ENCODE results near the gene DUSP23. TPM values are rescaled to one million over a fixed set of nuclear protein-coding genes. Genes with fewer than 3 reads are reported as not detected.

The DUSP23 gene
- total RNA-seq, 1 donor from 2014 or later, result 15.0 TPM

GRCh38 chr1:159749630-159750029 lies 31.1 kb upstream of the DUSP23 start:
- peaks cover 19% of the 10 kb centered on the region for H3K4me1 ChIP-seq
- TF ChIP-seq CTCF (IDR thresholded peaks at IDR 0.05; ENCODE audit: borderline replicate concordance), result no peak
- H3K36me3 ChIP-seq, result no peaks in the 10 kb centered on the region
- no peak overlapping the region for H3K4me3 ChIP-seq
- no peaks in the 10 kb centered on the region for H3K27me3 ChIP-seq (ENCODE audit: low read depth)
- no peak for DNase-seq
- intact Hi-C loops (cut with micrococcal nuclease), result no loop called here
- no peak overlapping the region for H3K27ac ChIP-seq (replicated peaks)
- no peaks in the 10 kb centered on the region for H3K9me3 ChIP-seq (replicated peaks)

DNA sequence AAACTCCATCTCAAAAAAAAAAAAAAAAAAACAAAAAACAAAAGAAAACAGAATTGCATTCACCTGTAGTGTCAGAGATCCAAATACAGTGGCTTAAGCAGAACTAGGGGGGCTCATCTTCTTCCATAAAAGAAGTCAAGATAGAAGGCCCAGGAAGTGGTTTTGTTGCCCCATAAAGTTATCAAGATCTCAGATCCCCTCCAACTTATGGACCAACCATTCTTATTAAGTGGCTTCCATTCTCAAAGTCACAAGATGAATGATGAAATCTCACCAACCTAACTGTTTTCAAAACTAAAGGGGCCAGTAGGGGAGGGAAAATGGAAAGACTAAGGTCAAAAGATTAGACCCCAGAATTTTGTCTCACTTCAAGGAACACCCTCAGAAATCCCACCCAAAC lies 30.1 kb upstream of the DUSP23 start:
- Histone ChIP-seq H3K4me1 (peaks cover 19% of the 10 kb centered on the region), H3K36me3 (no peaks in the 10 kb centered on the region), H3K9me3 (replicated peaks) (no peaks in the 10 kb centered on the region), H3K27ac (replicated peaks) (peak overlapping the region; percentile 78), H3K4me3 (no peak overlapping the region), H3K27me3 (ENCODE audit: low read depth) (no peaks in the 10 kb centered on the region)
- TF ChIP-seq CTCF (IDR thresholded peaks at IDR 0.05; ENCODE audit: borderline replicate concordance), result no peak
- no peak for DNase-seq
- intact Hi-C loops (cut with micrococcal nuclease), result no loop called here

DNA sequence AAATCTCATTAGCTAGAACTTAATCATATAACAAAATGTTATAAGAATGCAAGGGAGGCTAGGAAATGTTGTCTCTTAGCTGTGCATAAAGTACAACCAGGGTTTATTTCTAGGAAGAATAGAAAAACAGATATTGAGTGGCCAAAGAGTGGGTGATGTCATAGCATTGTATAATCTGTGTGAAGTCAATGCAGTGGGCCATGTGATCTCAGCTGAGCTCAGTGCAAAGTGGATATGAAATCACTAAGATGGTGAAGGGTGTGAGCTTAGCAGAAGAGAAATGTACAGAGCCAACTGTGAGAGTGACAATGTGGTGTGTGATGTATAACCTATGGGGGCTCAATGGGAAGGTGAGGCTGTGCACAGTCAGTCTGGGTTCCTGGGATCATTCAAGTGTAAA lies 29.7 kb upstream of the DUSP23 start:
- peak overlapping the region; percentile 78 for H3K27ac ChIP-seq (replicated peaks)
- H3K36me3 ChIP-seq, result no peaks in the 10 kb centered on the region
- no peaks in the 10 kb centered on the region for H3K27me3 ChIP-seq (ENCODE audit: low read depth)
- H3K4me3 ChIP-seq, result no peak overlapping the region
- DNase-seq, result no peak
- no peak for TF ChIP-seq CTCF (IDR thresholded peaks at IDR 0.05; ENCODE audit: borderline replicate concordance)
- H3K4me1 ChIP-seq, result peaks cover 19% of the 10 kb centered on the region
- H3K9me3 ChIP-seq (replicated peaks), result no peaks in the 10 kb centered on the region
- intact Hi-C loops (cut with micrococcal nuclease), result no loop called here

DNA sequence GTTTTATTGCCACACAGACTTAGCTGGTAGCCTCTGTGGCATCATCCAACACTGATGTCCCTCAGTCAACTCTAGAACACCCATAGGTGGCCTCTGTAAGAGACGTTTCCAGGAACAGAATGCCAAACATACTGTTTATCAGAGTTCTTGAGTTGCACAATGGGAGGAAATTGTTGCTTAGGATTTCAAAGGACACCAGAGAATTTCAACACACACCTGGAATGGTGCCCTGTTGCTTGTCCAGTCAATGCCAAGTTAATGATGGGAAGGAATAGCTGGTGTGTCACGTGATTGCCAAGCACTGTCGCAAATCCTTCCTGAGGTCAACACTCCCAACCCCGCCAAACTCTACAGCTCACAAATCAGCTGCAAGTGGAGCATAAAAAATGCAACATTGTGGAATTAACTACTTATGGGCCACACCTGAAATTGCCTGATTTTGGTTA lies 28.6 kb upstream of the DUSP23 start:
- H3K27ac ChIP-seq (replicated peaks), result peak overlapping the region; percentile 78
- intact Hi-C loops (cut with micrococcal nuclease), result no loop called here

GRCh38 chr1:159753386-159753785 lies 27.4 kb upstream of the DUSP23 start:
- Histone ChIP-seq H3K27me3 (ENCODE audit: low read depth) (no peaks in the 10 kb centered on the region), H3K4me1 (peaks cover 19% of the 10 kb centered on the region), H3K36me3 (no peaks in the 10 kb centered on the region), H3K4me3 (no peak overlapping the region), H3K27ac (replicated peaks) (peak overlapping the region; percentile 65), H3K9me3 (replicated peaks) (no peaks in the 10 kb centered on the region)
- intact Hi-C loops (cut with micrococcal nuclease), result no loop called here
- no peak for TF ChIP-seq CTCF (IDR thresholded peaks at IDR 0.05; ENCODE audit: borderline replicate concordance)
- no peak for DNase-seq

More for the DNA sequence above, 28.6 kb upstream of the DUSP23 start:
- Histone ChIP-seq H3K4me3 (no peak overlapping the region), H3K36me3 (no peaks in the 10 kb centered on the region), H3K4me1 (peaks cover 19% of the 10 kb centered on the region), H3K27me3 (ENCODE audit: low read depth) (no peaks in the 10 kb centered on the region), H3K9me3 (replicated peaks) (no peaks in the 10 kb centered on the region)
- no peak for TF ChIP-seq CTCF (IDR thresholded peaks at IDR 0.05; ENCODE audit: borderline replicate concordance)
- DNase-seq, result peak; percentile 33
